Endothelial cell of umbilical vein (primary cell): ENCODE measurements around the gene MAPKAPK2. TPM values are rescaled to one million over a fixed set of nuclear protein-coding genes. Genes with fewer than 3 reads are reported as not detected.

Experiments used
- BruUV-seq: library from RNA; stranded (reverse); fragments of 400-500 nt; replicated peaks from 2 replicates; lab custom pipeline; 2021; lab: Mats Ljungman, UMichigan
- CTCF ChIA-PET: fragments of 300-600, 350-600 bp; sonication (Branson Sonifier 250); formaldehyde crosslinking; loops from one replicate; lab custom pipeline; 2021; ENCODE audit warnings: antibody characterized with exemption, inconsistent platforms; lab: Charles Lee
- POLR2A ChIA-PET: fragments of 300-600, 350-600 bp; sonication (Branson Sonifier 250); formaldehyde crosslinking; loops from one replicate; lab custom pipeline; 2021; ENCODE audit warnings: antibody characterized with exemption, inconsistent platforms; lab: Charles Lee
- DNase-seq: peaks from one replicate; pipeline ENCODE4 v3.0.0-alpha.2; 2011; ENCODE audit warnings: low read depth, low spot score
- FAIRE-seq: peaks from 2 replicates; lab custom pipeline; 2011; peaks lifted over from hg19 to GRCh38; lab: Jason Lieb, UNC
- H2AFZ ChIP-seq: 2 replicates; pipeline ENCODE4 v1.6.0; 2012; ENCODE audit warnings: low read depth, low read length, control low read depth, inconsistent platforms
- H3K27ac ChIP-seq: 2 replicates; pipeline ENCODE4 v1.5.1; 2011; ENCODE audit warnings: low read depth, mild to moderate bottlenecking, control low read depth, low read length, moderate library complexity; ENCODE audit not compliant: insufficient read depth
- H3K27me3 ChIP-seq, 2 experiments: 2 replicates each; pipeline versions ENCODE4 v1.6.0 to v1.6.1; 2011; ENCODE audit warnings: low read length in 2 of 2, mixed read lengths in 1 of 2; ENCODE audit not compliant: control insufficient read depth in 2 of 2, insufficient read depth in 2 of 2
- H3K36me3 ChIP-seq, 2 experiments: 2 replicates in 1 of 2; 3 replicates in 1 of 2; pipeline ENCODE4 v1.5.1; 2011; ENCODE audit warnings: low read length in 2 of 2, mild to moderate bottlenecking in 1 of 2, moderate library complexity in 1 of 2; ENCODE audit not compliant: control insufficient read depth in 2 of 2, insufficient read depth in 2 of 2; ENCODE audit errors: extremely low read depth in 1 of 2
- H3K4me1 ChIP-seq: 3 replicates; pipeline ENCODE4 v1.5.1; 2011; ENCODE audit warnings: mild to moderate bottlenecking, low read length; ENCODE audit not compliant: control insufficient read depth, insufficient read depth; ENCODE audit errors: extremely low read depth
- H3K4me2 ChIP-seq: 2 replicates; pipeline ENCODE4 v1.6.1; 2011; ENCODE audit warnings: low read length, control low read depth, mixed read lengths; ENCODE audit not compliant: insufficient read depth
- H3K4me3 ChIP-seq, 3 experiments: fragments of 200-600 bp in 1 of 3; sonication (generic), shearing (Covaris generic) in 1 of 3; replicated peaks in 1 of 3; 2 replicates each; pipeline ENCODE4 v1.5.1; 2011 to 2016; ENCODE audit warnings: control low read depth in 3 of 3, low read length in 3 of 3, mild to moderate bottlenecking in 2 of 3, inconsistent platforms in 1 of 3, low read depth in 1 of 3, moderate library complexity in 1 of 3; ENCODE audit not compliant: insufficient read depth in 1 of 3
- H3K79me2 ChIP-seq: 2 replicates; pipeline ENCODE4 v1.6.0; 2012; ENCODE audit warnings: low read length, inconsistent platforms; ENCODE audit not compliant: control insufficient read depth, insufficient read depth
- H3K9ac ChIP-seq: replicated peaks from 2 replicates; pipeline ENCODE3; 2011; ENCODE audit warnings: low read length, control low read depth; ENCODE audit not compliant: insufficient read depth; ENCODE audit errors: extremely low read depth
- H3K9me1 ChIP-seq: replicated peaks from 3 replicates; pipeline ENCODE4 v1.6.0; 2011; ENCODE audit warnings: mild to moderate bottlenecking, low read length; ENCODE audit not compliant: control insufficient read depth, insufficient read depth; ENCODE audit errors: extremely low read depth
- H3K9me3 ChIP-seq: replicated peaks from 2 replicates; pipeline ENCODE4 v1.5.1; 2012; ENCODE audit warnings: low read length, inconsistent platforms; ENCODE audit not compliant: control insufficient read depth, insufficient read depth
- H4K20me1 ChIP-seq: replicated peaks from 2 replicates; pipeline ENCODE3; 2011; ENCODE audit warnings: mild to moderate bottlenecking, low read length; ENCODE audit not compliant: control insufficient read depth, insufficient read depth; ENCODE audit errors: extremely low read depth
- EZH2 ChIP-seq: IDR thresholded peaks from 2 replicates; pipeline ENCODE4 v1.6.1; 2012; ENCODE audit warnings: borderline replicate concordance, low read depth, mild to moderate bottlenecking, moderate library complexity, low read length, inconsistent platforms; ENCODE audit not compliant: severe bottlenecking
- FOS ChIP-seq: IDR thresholded peaks from 2 replicates; pipeline ENCODE4 v1.6.1; 2011; ENCODE audit warnings: mild to moderate bottlenecking, low read length, moderate library complexity, borderline replicate concordance; ENCODE audit not compliant: insufficient read depth
- GATA2 ChIP-seq: IDR thresholded peaks from 2 replicates; pipeline ENCODE4 v1.7.0; 2011; ENCODE audit warnings: low read depth, mild to moderate bottlenecking, moderate library complexity, mixed read lengths, low read length; ENCODE audit not compliant: insufficient read length, insufficient read depth
- JUN ChIP-seq: IDR thresholded peaks from 2 replicates; pipeline ENCODE4 v1.6.1; 2011; ENCODE audit warnings: borderline replicate concordance, low read depth; ENCODE audit not compliant: insufficient read length, insufficient read depth
- MAX ChIP-seq: IDR thresholded peaks from 2 replicates; pipeline ENCODE4 v1.6.1; 2011; ENCODE audit not compliant: insufficient read depth, insufficient read length
- MYC ChIP-seq: IDR thresholded peaks from one replicate; pipeline ENCODE4 v1.6.1; 2011; ENCODE audit warnings: mild to moderate bottlenecking, low read depth, low read length
- POLR2A ChIP-seq: IDR thresholded peaks from 2 replicates; pipeline ENCODE4 v1.6.1; 2012; ENCODE audit warnings: low read depth, mild to moderate bottlenecking, control low read depth, low read length
- POLR2AphosphoS5 ChIP-seq: IDR thresholded peaks from 2 replicates; pipeline ENCODE4 v1.6.1; 2012; ENCODE audit warnings: low read depth, mild to moderate bottlenecking, control low read depth, low read length, moderate library complexity; ENCODE audit not compliant: insufficient read depth
- dilution Hi-C: fragments of 300-500 bp; cut with MboI; formaldehyde crosslinking; loops from one replicate; pipeline ENCODE4 v1.15.0; 2019; ENCODE audit warnings: low sequenced_read_pairs; ENCODE audit not compliant: extremely low pct_ligation_motif_present
- intact Hi-C: fragments of 100-400 bp; cut with micrococcal nuclease; formaldehyde crosslinking; loops from one replicate; pipeline ENCODE4 v1.10.0; 2022
- polyA plus RNA-seq, 4 experiments: library from polyadenylated mRNA; depleted of rRNA in 3 of 4; stranded (reverse) in 3 of 4; unstranded in 1 of 4; fragments of >200 nt; gene quantifications; 2 replicates each; pipeline versions ENCODE4 v1.2.1 to v1.2.3, GENCODE V29; 2011 to 2012; ENCODE audit warnings: missing spikeins in 1 of 4
- total RNA-seq: library from RNA; stranded (reverse); gene quantifications from 2 replicates; pipeline ENCODE4 v1.2.3, GENCODE V29; 2021
- TF ChIP-seq, protein P1 (sequence below), 2 donors: IDR thresholded peaks; 1 replicate in 1 of 2; 2 replicates in 1 of 2; pipeline ENCODE4 v1.5.1; 2011; ENCODE audit warnings: low read length in 2 of 2, mild to moderate bottlenecking in 2 of 2, moderate library complexity in 2 of 2, control low read depth in 1 of 2, inconsistent platforms in 1 of 2, low read depth in 1 of 2; ENCODE audit not compliant: insufficient read depth in 1 of 2; ENCODE audit errors: extremely low read depth in 1 of 2

Gene MAPKAPK2
- total and polyA plus RNA-seq, 2 donors (not counting 3 experiments of a cell fraction or from before 2014, with no cell fraction given): 52.9 to 69.1 TPM

GRCh38 chr1:206658264-206658980, 26.3 kb upstream of the MAPKAPK2 start:
- BruUV-seq: no TSS peak
- ChIA-PET POLR2A (no interaction called here), CTCF (interaction anchor here (0.7 to 15.0 kb wide), 20 partner anchors 8 to 324 kb away, joined by 3 to 663 read pairs (median 5); partner anchors contain the start of genes DYRK3, EIF2D and RASSF5)
- peak; percentile 26 for DNase-seq
- dilution Hi-C loops: no loop called here
- Histone ChIP-seq H3K4me2 (no peak overlapping the region), H3K27me3 (peaks cover 28 to 30% of the 10 kb centered on the region in 2 experiments), H3K9me1 (no peaks in the 10 kb centered on the region), H3K79me2 (no peaks in the 10 kb centered on the region), H3K4me1 (no peaks in the 10 kb centered on the region), H2AFZ (no peak overlapping the region), H3K9me3 (no peaks in the 10 kb centered on the region), H4K20me1 (no peaks in the 10 kb centered on the region), H3K27ac (no peak overlapping the region), H3K4me3 (no peak overlapping the region), H3K36me3 (no peaks in the 10 kb centered on the region), H3K9ac (no peak overlapping the region)
- TF ChIP-seq, protein P1, sequence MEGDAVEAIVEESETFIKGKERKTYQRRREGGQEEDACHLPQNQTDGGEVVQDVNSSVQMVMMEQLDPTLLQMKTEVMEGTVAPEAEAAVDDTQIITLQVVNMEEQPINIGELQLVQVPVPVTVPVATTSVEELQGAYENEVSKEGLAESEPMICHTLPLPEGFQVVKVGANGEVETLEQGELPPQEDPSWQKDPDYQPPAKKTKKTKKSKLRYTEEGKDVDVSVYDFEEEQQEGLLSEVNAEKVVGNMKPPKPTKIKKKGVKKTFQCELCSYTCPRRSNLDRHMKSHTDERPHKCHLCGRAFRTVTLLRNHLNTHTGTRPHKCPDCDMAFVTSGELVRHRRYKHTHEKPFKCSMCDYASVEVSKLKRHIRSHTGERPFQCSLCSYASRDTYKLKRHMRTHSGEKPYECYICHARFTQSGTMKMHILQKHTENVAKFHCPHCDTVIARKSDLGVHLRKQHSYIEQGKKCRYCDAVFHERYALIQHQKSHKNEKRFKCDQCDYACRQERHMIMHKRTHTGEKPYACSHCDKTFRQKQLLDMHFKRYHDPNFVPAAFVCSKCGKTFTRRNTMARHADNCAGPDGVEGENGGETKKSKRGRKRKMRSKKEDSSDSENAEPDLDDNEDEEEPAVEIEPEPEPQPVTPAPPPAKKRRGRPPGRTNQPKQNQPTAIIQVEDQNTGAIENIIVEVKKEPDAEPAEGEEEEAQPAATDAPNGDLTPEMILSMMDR (IDR thresholded peaks at IDR 0.05; ENCODE audit: extremely low read depth in 1 of 2, insufficient read depth in 1 of 2, low read depth in 1 of 2, low read length in 2 of 2): peak; percentile 89 to 90
- TF ChIP-seq POLR2AphosphoS5: no peak
- intact Hi-C loops: loop anchor here (1.0 kb wide), 1 partner anchor 24 kb away; no protein-coding TSS in a partner anchor
- peak; percentile 44 for FAIRE-seq

- no peaks in the 10 kb centered on the region for H3K79me2 ChIP-seq
- H2AFZ ChIP-seq: no peak overlapping the region
- TF ChIP-seq JUN: no peak
- TF ChIP-seq, protein P1 (IDR thresholded peaks at IDR 0.05; ENCODE audit: extremely low read depth in 1 of 2, insufficient read depth in 1 of 2, low read depth in 1 of 2, low read length in 2 of 2): no peak
- no peak for TF ChIP-seq EZH2
- TF ChIP-seq POLR2A: no peak
- no peak for TF ChIP-seq FOS
- no peak for TF ChIP-seq GATA2
- TF ChIP-seq POLR2AphosphoS5: no peak
- no peak for TF ChIP-seq MYC
- TF ChIP-seq MAX: no peak
- H3K27me3 ChIP-seq: peaks cover 32 to 33% of the 10 kb centered on the region in 2 experiments
- no peaks in the 10 kb centered on the region for H4K20me1 ChIP-seq
- no peaks in the 10 kb centered on the region for H3K9me1 ChIP-seq
- ChIA-PET CTCF (interaction anchor here (0.7 to 15.0 kb wide), 16 partner anchors 9 to 323 kb away, joined by 3 to 663 read pairs (median 6); partner anchors contain the start of genes DYRK3, EIF2D and RASSF5), POLR2A (no interaction called here)
- DNase-seq (no peak), FAIRE-seq (no peak)
- BruUV-seq: no TSS peak
- no peaks in the 10 kb centered on the region for H3K4me1 ChIP-seq
- no peak overlapping the region for H3K9ac ChIP-seq
- no peak overlapping the region for H3K27ac ChIP-seq
- H3K4me2 ChIP-seq: no peak overlapping the region
- intact Hi-C loops: loop anchor here (1.0 kb wide), 1 partner anchor 25 kb away; no protein-coding TSS in a partner anchor
- dilution Hi-C loops: no loop called here
- no peaks in the 10 kb centered on the region for H3K36me3 ChIP-seq
- H3K4me3 ChIP-seq: no peak overlapping the region
- H3K9me3 ChIP-seq: no peaks in the 10 kb centered on the region
Observed at GRCh38 chr1:206658981-206659273, 25.8 kb upstream of the MAPKAPK2 start.
